Activated T-cell treated with anti-CD3 and anti-CD28 coated beads, Interleukin-2, amount 50 U/mL, for 1 hour (primary cell): ENCODE measurements around the gene KRTAP4-9.
"Not testable (repeated sequence)": the region's sequence is repeated elsewhere in the genome, so short reads cannot be mapped to it uniquely, and the experiment has no call there.

Source experiments
- DNase-seq: peaks from one replicate; pipeline ENCODE4 v3.0.0-alpha.2; 2020

The KRTAP4-9 gene

DNA sequence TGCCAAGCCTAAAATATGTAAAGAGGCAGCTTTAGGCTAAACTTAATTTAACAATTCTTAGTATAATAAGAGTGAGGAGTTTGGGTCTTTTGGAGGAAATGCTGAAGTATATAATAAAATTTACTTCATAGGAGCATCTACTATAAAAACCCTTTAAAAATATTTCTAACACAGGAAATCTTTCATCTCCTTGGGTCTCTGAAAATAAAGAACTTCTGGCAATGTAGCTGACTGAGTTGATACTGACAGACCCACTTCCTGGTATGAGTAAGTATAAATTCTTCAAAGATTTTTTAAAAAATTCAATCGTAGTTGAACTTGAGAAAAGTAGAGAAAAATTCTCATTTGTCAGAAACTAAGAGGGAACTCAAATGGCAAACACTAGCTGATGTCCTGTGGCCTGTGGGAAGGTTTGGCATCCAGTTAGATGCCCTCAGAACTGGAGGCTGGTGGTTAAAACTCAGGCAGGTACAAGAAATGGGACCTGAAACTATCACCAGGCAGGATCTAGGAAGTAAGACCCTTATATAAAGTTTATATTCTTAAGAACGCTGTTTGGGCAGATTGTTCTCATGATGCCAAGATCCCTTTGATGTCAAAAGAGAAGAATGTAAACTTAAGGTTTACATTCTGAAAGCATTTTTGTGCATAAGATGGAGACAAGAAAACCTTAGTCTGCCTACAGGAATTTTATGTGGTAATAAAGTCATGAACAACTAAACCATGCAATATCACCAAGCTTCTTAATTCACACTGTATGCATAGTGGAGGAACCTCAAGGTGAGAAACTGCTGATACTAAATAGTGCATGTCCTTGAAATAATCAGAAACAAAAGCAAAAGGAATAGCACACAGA is 28.9 kb downstream of the KRTAP4-9 start:
- no peak for DNase-seq

DNA sequence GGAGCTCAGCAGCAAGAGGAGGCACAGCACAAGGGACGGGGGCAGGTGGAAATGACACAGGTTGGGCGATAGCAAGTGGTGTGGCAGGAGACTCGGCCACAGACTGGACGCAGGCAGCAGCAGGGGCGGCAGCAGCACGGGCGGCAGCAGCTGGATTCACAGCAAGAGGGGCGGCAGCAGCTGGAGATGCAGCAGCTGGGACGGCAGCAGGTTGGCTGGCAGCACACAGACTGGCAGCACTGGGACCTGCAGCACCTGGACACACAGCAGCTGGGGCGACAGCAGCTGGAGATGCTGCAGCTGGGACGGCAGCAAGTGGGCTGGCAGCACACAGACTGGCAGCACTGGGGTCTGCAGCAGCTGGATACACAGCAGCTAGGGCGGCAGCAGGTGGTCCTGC is 34.7 kb downstream of the KRTAP4-9 start:
- DNase-seq = not testable (repeated sequence)

DNA sequence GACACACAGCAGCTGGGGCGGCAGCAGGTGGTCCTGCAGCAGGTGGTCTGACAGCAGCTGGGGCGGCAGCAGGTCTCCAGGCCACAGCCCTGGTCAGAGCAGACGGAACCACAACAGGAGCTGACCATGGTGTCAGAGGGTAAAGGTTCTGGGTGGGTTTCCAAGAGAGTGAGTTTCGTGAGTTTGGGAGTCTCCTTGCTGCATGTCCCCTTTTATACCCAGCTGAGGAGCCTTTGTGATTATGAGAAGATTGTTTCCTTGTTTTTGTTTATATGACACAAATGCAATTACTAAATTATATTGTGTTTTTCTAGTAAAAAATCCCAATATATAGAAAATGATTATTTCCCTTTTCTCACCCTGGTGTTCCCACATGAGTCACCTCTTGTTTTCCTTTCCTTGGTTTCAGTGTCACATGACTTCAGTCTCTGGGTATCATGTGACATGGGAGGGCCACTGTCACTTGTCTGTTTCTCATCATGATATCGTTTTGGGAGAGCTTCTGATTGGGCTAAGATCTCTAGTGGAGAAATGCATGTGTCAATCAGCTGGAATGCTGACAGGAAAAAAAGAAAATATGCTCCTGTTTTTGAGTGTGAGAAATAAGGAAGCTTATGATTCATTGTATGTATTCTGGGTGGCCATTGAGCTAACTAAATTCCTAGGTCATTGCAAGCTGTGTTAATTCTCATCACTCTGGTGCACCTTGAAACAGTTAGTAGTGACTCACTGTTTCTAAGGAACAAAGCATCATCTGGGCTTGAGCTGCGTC is 35.4 kb downstream of the KRTAP4-9 start, which contains the start of gene KRTAP4-6:
KRTAP4-6 (minus strand) TSS at position 185 of the 772 bp plus-strand sequence; CDS start at position 128, 57 bp downstream.
- no peak for DNase-seq

DNA sequence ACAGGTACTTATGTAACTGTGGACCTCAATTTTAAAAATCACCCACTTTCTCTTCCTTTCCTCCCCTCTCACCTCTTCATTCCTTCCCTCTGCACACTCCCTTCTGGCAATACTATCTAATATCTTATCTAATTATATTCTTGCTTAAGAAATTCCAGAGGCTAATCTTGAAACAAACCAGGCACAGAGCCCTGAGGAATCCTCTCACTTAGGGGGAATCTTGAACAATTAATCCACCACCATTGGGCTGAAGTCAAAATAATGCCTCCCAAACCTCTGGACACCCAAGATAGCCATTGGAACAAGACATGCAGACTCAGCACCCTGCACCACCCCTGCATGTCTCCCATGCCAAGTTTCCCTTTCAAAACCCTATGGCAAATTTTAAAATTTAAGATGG is 36.2 kb downstream of the KRTAP4-9 start:
- DNase-seq = no peak

DNA sequence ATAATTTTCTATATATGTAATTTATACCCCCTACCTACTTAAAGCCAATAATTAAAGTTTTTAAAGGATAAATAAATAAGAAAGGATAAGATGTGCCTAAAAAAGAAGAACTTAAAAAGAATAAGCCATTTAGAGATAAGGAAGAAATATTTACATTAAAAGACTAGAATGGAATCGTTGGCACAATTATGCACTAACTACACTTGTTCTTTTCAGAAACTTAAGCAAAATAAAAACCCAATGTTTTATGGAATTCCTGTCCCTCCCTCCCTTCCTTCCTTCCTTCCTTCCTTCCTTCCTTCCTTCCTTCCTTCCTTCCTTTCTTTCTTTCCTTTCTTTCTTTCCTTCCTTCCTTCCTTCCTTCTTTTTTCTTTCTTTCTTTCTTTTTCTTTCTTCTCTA is 39.7 kb downstream of the KRTAP4-9 start:
- no peak for DNase-seq

DNA sequence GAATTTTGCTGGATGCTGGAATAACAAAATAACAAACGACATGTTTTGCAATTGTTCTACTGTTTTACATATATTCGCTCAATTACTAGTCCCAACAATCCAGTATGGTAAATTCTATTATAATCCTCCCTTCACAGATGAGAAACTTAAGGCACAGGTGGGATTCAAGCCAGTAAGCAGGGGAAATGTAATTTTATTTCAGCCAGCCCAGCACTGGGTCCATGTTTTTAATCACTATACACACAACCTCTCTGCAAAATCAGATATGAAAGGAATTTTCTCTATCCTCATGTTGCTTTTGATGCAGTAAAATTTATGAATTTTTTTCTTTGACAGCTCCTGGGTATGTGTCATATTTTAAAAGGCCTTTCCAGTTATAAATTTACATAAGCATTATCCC is 40.1 kb downstream of the KRTAP4-9 start:
- no peak for DNase-seq

DNA sequence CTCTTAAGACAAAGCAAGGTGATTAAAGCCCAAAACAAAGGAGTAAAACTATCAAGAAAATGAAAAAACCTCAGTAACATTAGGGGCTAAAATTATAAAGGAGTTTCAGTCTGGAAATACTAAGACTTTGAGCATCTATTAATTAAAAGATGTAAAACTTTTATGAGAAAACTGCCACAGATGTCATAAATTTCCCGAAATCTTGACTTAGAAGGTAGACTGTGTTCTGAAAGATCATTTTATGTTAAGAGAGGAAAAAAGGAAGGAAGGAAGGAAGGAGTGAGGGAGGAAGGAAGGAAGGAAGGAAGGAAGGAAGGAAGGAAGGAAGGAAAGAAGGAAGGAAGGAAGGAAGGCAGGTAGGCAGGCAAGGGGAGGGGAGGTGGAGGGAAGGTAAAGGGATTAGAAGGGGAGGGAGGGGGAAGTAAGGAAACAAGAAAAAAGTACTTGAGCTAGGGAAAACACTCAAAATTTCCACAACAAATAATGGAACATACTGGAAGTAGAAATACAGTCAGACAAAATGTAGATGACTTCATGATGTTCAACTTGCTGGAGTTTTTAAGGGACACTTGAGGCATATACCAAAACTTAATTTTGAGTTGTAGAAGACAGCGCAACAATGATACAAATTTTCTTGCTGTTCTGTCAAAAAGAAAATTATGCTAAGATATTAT is 42.5 kb downstream of the KRTAP4-9 start:
- DNase-seq = no peak

DNA sequence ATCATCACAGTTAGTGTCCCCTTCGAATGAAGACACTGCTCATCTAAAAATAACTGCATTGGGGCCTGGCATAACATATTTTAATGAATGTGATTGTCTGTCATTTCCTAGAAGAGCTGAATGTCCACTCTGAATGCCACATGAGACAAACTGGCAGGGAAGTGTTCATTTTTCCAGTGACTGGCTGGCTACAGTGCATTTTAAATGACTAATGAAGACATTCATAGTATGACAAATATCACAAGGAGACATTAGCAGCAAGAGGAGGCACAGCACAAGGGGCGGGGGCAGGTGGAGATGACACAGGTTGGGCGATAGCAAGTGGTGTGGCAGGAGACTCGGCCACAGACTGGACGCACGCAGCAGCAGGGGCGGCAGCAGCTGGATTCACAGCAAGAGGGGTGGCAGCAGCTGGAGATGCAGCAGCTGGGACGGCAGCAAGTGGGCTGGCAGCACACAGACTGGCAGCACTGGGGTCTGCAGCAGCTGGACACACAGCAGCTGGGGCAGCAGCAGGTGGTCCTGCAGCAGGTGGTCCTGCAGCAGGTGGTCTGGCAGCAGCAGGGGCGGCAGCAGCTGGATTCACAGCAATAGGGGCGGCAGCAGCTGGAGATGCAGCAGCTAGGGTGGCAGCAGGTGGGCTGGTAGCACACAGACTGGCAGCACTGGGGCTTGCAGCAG is 43.9 kb downstream of the KRTAP4-9 start:
- DNase-seq = not testable (repeated sequence)

DNA sequence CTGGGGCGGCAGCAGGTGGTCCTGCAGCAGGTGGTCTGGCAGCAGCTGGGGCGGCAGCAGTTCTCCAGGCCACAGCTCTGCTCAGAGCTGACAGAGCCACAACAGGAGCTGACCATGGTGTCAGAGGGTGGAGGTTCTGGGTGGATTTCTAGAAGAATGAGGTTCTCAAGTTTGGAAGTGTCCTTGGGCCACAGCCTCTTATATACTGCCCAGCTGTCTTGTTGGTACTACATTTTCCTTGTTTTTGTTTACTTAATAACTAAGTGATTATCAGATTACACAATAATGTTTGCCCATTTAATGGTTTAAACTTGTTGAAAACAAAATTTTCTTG is 44.4 kb downstream of the KRTAP4-9 start, which contains the start of gene KRTAP4-5:
KRTAP4-5 (minus strand) TSS at position 174 of the 334 bp plus-strand sequence; CDS start at position 116, 58 bp downstream.
- DNase-seq = no peak

DNA sequence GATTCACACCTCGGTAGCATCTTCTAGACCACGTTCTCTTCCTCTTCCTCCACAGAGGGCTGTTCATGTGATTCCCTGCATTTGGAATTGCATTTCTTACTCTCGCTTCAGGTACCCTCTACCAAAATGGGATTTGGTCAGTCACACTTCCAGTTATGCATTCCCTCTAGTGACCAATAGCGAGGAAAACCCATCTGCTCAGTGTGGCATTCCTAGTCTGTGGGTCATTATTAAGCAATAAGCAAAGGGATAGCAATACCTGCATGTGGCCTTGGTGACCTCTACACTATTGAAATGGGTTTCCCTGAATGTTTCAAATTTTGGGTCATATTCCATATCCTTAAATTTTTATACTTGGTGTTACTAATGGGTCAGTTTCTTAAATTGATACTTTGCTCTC is 44.8 kb downstream of the KRTAP4-9 start:
- DNase-seq = no peak

DNA sequence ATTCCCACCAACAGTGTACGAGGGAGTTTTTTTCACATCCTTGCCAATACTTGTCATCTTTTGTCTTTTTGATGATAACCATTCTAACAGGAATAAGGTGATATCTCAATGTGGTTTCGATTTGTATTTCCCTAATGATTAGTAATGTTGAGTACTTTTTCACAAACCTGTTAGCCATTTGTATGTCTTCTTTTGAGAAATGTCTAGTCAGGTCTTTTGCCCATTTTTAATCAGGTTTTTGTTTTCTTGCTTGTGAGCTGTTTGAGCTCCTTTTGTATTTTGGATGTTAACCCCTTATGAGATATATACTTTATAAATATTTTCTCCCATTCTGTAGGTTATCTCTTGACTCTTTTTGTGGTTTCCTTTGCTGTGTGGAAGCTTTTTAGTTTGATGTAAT is 46.3 kb downstream of the KRTAP4-9 start:
- DNase-seq = no peak

DNA sequence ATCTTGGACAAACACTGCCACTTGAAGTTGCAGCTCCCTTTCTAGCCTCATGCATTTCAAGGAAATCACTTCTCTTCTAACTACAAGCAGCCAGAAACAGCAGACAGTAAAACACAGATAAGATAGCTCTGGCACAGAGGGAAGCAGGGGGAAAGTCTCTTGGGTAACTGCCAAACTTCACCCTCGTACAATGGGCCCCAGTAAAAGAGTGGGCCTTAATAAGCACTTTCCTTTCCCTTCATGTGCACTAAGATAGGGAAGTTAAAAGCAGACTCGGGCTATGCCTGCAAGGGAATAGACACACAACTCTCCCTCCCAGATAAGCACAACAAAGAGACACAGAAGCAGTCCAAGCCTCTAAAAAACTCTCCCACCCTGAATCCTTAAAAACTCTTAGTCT is 48.7 kb downstream of the KRTAP4-9 start:
- no peak for DNase-seq
